Activated T-cell treated with anti-CD3 and anti-CD28 coated beads, Interleukin-2, amount 50 U/mL, for 4 hours (primary cell): ENCODE results near the gene FAM222A. TPM values are rescaled to one million over a fixed set of nuclear protein-coding genes. Genes with fewer than 3 reads are reported as not detected.

Source experiments
- ATAC-seq, 2 donors: fragments of 200-7000 bp; cut with Tn5 transposase; one replicate each; pipeline ENCODE4 v1.10.0; 2021
- DNase-seq: peaks from one replicate; pipeline ENCODE4 v3.0.0-alpha.2; 2020
- H3K27me3 Mint-ChIP-seq: one replicate; pipeline ENCODE4 v1.8.0; 2021; ENCODE audit warnings: low read depth, mixed read lengths
- H3K36me3 Mint-ChIP-seq: one replicate; pipeline ENCODE4 v1.8.0; 2022; ENCODE audit warnings: mixed read lengths; ENCODE audit not compliant: insufficient read depth
- H3K4me1 Mint-ChIP-seq: one replicate; pipeline ENCODE4 v1.8.0; 2021; ENCODE audit warnings: low read depth, mixed read lengths
- H3K4me3 Mint-ChIP-seq: one replicate; pipeline ENCODE4 v1.8.0; 2021; ENCODE audit warnings: mild to moderate bottlenecking, moderate library complexity, mixed read lengths
- H3K9me3 Mint-ChIP-seq: one replicate; pipeline ENCODE4 v1.8.0; 2021; ENCODE audit warnings: mixed read lengths
- total RNA-seq, 3 donors: library from RNA; stranded (reverse); gene quantifications; one replicate each; pipeline ENCODE4 v1.2.1, GENCODE V29; 2021

FAM222A gene
- total RNA-seq, 3 donors from 2014 or later = 4.2 to 6.7 (median 4.8) TPM

DNA sequence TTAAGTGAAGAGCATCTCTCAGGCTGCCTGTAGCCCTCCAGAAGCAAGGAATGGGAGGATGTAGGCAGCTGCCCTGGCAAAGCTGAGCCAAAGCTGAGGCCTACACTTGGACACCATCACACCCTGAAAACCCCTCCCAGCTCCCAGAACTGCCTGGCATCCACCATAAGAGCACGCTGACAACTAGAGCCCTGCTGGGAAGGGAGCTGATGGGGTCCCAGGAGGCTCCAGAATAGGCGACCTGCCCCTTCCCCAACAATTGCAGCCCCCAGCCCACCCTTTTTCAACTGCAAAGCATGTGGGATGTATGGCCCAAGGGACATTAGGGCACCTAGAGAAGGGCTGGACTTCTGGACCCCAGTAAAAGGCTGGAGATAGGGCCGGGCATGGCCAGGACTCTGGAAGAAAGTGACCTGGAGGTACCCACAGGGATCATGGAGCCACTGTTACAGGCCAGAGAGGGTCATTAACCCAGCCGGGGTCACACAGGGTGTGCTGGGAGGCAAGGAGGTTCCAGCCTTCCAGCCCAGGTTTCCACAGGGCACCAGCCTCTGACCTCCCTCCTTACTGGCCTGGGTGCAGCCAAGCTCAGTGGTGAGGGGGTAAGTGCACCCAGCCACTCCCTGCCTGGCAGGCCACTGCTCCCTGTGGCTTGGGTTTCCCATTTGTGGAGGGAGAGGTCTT, 27.8 kb downstream of the FAM222A start:
- H3K9me3 Mint-ChIP-seq = no peaks in the 10 kb centered on the region
- ATAC-seq = no peak
- H3K27me3 Mint-ChIP-seq = peaks cover 9% of the 10 kb centered on the region
- no peaks in the 10 kb centered on the region for H3K36me3 Mint-ChIP-seq
- H3K4me3 Mint-ChIP-seq = no peak overlapping the region
- DNase-seq = no peak
- H3K4me1 Mint-ChIP-seq = no peaks in the 10 kb centered on the region

GRCh38 chr12:109741970-109742703, 28.5 kb downstream of the FAM222A start:
- no peaks in the 10 kb centered on the region for H3K9me3 Mint-ChIP-seq
- ATAC-seq = no peak

GRCh38 chr12:109743076-109743910, 29.7 kb downstream of the FAM222A start:
- Mint-ChIP-seq H3K4me3 (no peak overlapping the region), H3K4me1 (no peaks in the 10 kb centered on the region), H3K36me3 (no peaks in the 10 kb centered on the region), H3K27me3 (peaks cover 5% of the 10 kb centered on the region), H3K9me3 (no peaks in the 10 kb centered on the region)
- DNase-seq = no peak
- ATAC-seq = no peak

More at GRCh38 chr12:109741970-109742703, 28.5 kb downstream of the FAM222A start:
- Mint-ChIP-seq H3K36me3 (no peaks in the 10 kb centered on the region), H3K27me3 (peaks cover 5% of the 10 kb centered on the region), H3K4me3 (no peak overlapping the region), H3K4me1 (no peaks in the 10 kb centered on the region)
- DNase-seq = no peak

DNA sequence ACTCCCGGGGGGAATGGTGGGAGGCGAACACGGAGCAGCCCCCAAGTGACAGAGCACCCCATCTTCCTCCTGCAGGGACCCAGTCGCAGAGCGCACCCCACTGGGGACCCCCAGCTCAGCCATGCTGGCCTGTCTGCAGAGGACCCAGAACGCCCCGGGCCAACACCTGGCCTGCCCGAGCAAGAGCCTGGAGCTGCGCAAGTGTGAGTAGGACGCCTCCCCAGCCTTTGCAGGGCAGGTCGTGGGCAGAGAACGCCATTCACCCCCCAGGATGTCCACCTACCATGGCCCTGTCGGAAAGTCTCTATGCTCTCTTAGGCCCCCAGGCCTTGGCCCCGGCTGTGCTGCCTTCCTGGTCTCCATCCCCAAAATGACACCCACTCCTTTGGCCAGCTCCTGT, 30.4 kb downstream of the FAM222A start:
- Mint-ChIP-seq H3K27me3 (peaks cover 5% of the 10 kb centered on the region), H3K4me1 (no peaks in the 10 kb centered on the region), H3K9me3 (no peaks in the 10 kb centered on the region), H3K36me3 (no peaks in the 10 kb centered on the region), H3K4me3 (no peak overlapping the region)
- DNase-seq = no peak
- no peak for ATAC-seq

- Mint-ChIP-seq H3K4me1 (no peaks in the 10 kb centered on the region), H3K9me3 (no peaks in the 10 kb centered on the region), H3K4me3 (no peak overlapping the region), H3K36me3 (no peaks in the 10 kb centered on the region), H3K27me3 (peaks cover 5% of the 10 kb centered on the region)
- DNase-seq = no peak
- ATAC-seq = no peak
Measured at GRCh38 chr12:109744986-109745942, 31.6 kb downstream of the FAM222A start.

DNA sequence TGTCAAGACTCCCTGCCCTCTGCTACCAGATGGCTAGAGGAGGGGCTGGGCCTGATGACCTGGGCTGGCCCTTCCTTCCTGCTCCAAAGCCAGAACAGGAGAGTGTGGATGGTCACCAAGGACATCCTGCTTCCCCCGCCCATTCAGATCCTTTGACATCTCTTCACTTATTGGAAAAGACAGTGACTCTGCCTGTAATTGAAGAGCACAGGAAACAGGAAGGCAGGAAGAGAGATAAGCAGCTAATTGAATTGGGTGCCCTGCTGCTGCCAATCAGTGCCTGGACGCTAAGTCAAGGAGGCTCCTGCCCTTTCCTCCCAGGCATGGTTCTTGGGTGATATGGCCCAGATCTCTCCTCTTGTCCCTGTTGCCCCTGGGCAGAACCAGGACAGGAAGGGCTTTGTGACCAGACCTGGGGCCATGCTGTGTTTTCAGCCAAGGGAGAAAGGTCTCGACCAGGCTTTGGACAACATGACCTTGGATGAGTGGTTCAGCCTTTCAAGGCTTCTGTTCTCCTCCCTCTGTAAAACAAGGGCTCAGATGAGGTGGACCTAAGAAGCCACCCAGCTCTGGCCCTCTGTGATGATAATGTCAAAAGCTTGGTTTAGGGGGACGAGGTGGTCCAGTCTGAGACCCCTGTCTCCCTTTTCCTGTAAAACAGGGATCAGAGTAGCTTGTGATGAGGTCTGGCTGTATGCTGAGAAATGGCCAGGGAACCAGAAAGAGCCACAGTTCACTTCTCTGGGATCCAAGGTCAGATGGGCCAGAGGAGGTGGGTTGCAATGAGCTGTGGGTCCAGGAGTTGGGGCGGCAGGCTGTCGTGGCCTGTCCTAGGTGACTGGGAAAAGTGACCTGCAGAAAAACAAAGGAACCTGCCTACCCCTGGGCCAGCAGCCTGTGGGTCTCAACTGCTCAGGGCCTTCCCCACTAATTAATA, 38.8 kb downstream of the FAM222A start:
- Mint-ChIP-seq H3K4me3 (no peak overlapping the region), H3K27me3 (no peaks in the 10 kb centered on the region), H3K4me1 (no peaks in the 10 kb centered on the region), H3K36me3 (peaks cover 9% of the 10 kb centered on the region), H3K9me3 (peaks cover 20% of the 10 kb centered on the region)
- ATAC-seq (no peak), DNase-seq (no peak)

DNA sequence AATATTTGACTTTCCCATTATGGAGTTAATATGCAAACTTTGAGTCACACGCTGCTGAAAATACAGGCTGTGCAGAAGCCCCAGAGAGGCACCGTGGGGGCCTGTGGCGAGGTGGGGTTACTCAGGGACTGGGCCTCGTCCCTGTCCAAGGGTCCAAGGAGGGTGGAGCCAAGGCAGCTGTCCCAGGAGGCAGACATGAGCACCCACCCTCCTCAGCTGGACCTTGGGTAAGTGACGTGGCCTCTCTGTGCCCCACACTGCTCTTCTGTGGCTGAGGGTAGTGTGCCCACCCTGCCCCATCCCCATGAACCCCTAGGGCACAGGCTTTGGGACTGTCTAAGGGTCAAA, 39.4 kb downstream of the FAM222A start:
- DNase-seq (no peak), ATAC-seq (no peak)
- peaks cover 22% of the 10 kb centered on the region for H3K9me3 Mint-ChIP-seq
- H3K27me3 Mint-ChIP-seq = no peaks in the 10 kb centered on the region
- no peak overlapping the region for H3K4me3 Mint-ChIP-seq
- peaks cover 9% of the 10 kb centered on the region for H3K36me3 Mint-ChIP-seq
- H3K4me1 Mint-ChIP-seq = no peaks in the 10 kb centered on the region

DNA sequence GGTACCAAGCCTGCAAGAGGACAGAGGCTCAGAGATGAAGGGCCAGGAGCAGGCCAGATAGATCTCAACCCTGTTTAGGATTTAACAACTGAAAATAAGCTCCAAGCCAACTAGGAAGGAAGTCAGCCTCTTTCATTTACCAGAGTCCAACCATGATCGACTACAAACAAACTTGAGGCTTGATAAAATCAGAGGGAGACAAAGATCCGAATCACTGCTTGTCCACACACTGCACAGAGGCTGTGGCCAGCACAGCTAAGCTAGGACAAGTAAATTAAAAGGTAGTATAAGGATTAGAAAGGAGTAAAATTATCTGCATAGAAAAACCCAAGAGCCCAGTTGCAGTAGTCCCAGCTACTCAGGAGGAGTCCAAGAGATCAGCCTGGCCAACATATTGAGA, 40.3 kb downstream of the FAM222A start:
- H3K36me3 Mint-ChIP-seq = peaks cover 9% of the 10 kb centered on the region
- H3K9me3 Mint-ChIP-seq = peaks cover 22% of the 10 kb centered on the region
- DNase-seq = no peak
- no peak overlapping the region for H3K4me3 Mint-ChIP-seq
- no peaks in the 10 kb centered on the region for H3K27me3 Mint-ChIP-seq
- H3K4me1 Mint-ChIP-seq = no peaks in the 10 kb centered on the region
- no peak for ATAC-seq

DNA sequence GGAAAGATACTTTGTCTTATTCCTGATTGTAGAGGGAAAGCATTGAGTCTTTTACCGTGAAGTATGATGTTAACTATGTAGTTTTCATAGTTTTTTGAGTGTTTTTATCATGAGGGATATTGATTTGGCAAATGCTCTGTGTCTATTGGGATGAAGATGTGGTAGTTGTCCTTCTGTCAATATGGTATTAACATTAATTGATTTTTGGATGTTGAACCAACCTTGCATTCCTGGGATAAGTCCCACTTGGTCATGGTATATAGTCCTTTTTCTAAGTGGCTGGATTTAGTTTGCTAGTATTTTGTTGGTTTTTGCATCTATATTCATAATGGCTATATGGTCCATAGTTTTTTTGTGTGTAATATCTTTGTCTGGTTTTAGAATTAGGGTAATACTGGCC, 42.8 kb downstream of the FAM222A start:
- DNase-seq (no peak), ATAC-seq (no peak)
- Mint-ChIP-seq H3K4me1 (peaks cover 2% of the 10 kb centered on the region), H3K9me3 (peaks cover 22% of the 10 kb centered on the region), H3K4me3 (no peak overlapping the region), H3K36me3 (peaks cover 9% of the 10 kb centered on the region), H3K27me3 (no peaks in the 10 kb centered on the region)

DNA sequence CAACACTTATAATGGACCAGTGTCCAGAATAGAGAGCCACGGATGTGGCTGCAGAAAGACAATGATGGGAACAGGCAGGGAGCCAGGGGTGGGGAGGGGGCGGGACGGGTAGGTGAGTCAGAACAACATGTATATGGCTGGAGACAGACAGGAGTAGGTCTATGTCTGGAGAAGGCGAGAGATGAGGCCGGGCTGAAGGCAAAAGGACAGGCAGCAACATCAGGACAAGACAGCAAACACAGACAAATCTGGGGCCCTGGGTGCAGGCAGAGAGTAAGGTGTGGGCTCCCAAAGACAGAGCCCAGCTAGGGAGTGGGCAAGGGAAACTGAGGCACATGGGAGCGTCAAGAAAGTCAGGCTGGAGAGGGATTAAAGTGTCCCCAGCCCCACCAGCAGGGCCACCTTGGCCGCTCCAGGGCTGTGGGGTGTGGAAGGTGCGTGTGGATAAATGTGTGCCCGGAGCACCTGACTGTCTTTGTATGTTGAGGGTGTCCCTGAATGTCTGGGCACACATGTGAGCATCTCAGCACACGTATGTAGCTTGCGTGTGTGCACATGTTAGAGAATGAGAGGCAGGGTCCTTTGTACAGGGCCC, 44.1 kb downstream of the FAM222A start:
- ATAC-seq (no peak), DNase-seq (no peak)
- no peaks in the 10 kb centered on the region for H3K27me3 Mint-ChIP-seq
- H3K36me3 Mint-ChIP-seq = peaks cover 9% of the 10 kb centered on the region
- peaks cover 22% of the 10 kb centered on the region for H3K9me3 Mint-ChIP-seq
- peaks cover 2% of the 10 kb centered on the region for H3K4me1 Mint-ChIP-seq
- H3K4me3 Mint-ChIP-seq = no peak overlapping the region

DNA sequence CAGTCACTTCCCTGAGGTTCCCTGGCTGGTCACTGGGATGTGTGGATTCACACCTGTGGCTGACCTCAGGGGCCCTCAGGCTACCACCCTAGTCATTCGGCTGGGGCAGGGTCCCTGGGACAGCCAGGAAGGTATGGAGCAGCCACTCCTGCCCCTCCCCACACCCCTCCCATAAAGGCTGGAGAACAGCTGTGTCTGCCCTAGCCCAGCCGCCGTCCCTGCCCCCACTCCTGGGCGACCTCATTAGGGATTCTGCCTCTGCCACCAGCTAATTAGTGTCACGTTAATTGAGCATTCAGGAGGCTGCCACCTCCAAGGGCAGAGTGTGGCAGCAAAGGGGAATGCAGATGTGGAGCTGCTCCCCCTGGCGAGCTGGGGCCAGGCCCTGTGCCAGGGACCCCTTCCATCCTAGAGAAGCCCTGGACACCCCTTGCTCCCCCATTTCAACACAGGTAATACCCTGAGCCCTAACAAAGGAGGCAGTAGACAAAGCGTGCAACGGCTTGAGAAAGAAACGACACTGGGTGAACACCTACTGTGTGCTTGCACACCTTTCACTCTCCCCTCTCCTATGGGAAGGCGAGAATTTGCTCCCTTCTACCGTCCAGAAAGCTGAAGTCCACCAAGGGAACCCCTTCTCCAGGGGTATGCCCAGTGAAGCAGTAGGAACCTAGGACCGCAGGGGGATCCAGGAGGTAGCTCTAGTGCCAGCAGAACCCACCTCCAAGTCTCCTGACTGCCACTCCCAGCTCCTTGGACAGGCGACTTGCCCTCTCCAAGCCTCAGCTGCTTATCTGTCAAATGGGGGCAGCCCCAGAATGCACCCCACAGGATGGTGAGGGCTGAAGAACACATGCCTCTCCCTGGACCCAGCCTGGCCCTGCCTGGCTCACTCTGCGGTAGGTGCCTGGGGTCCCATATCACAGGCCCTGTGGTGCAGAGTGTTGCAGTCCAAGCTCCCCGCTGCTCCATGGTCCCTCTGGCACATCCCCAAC, 45.1 kb downstream of the FAM222A start:
- Mint-ChIP-seq H3K9me3 (peaks cover 27% of the 10 kb centered on the region), H3K4me3 (no peak overlapping the region), H3K36me3 (peaks cover 9% of the 10 kb centered on the region), H3K4me1 (peaks cover 2% of the 10 kb centered on the region), H3K27me3 (no peaks in the 10 kb centered on the region)
- ATAC-seq (no peak), DNase-seq (no peak)

DNA sequence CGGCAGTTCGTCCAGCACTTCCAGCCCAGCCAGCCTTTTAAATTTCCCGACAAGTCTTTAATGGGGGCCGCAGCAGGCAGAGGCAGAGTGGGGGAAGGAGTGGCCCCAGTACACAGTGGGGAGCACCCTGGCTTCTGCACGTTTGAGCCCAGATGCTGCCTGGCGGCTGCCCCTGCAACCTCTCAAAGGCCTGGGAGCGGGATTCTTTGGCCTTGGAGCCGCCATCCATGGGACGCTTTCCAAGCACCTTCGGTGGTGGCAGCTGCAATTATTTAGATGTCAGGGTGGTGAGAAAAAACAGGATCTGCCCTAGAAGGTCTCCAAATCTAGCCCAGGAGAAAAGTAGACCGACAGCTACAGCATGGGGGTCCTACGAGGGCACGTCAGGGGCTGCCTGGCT, 46.0 kb downstream of the FAM222A start:
- Mint-ChIP-seq H3K4me1 (peaks cover 2% of the 10 kb centered on the region), H3K4me3 (no peak overlapping the region), H3K9me3 (peaks cover 27% of the 10 kb centered on the region), H3K36me3 (peaks cover 9% of the 10 kb centered on the region), H3K27me3 (no peaks in the 10 kb centered on the region)
- no peak for DNase-seq
- no peak for ATAC-seq
